AG08395 (cell line): ENCODE results near the gene MAP2K4.
"Not testable (repeated sequence)": the region's sequence is repeated elsewhere in the genome, so short reads cannot be mapped to it uniquely, and the experiment has no call there.

ENCODE experiments used
- DNase-seq: peaks from one replicate; pipeline ENCODE4 v3.0.0; 2012; ENCODE audit warnings: mixed read lengths, low spot score

MAP2K4 gene

GRCh38 chr17:12020642-12021622, at the start of gene MAP2K4:
MAP2K4 (plus strand) TSS chr17:12020877; CDS start chr17:12020887, 10 bp downstream.
- peak; percentile 98 for DNase-seq

- DNase-seq = not testable (repeated sequence)
Measured at GRCh38 chr17:11972741-11973140, 47.9 kb upstream of the MAP2K4 start.

- no peak for DNase-seq
Measured at GRCh38 chr17:11979795-11980194, 40.9 kb upstream of the MAP2K4 start.

- DNase-seq = no peak
Measured at GRCh38 chr17:11980813-11981212, 39.9 kb upstream of the MAP2K4 start.

GRCh38 chr17:11981862-11982261, 38.8 kb upstream of the MAP2K4 start:
- DNase-seq = no peak

GRCh38 chr17:11986179-11986941, 34.3 kb upstream of the MAP2K4 start:
- peak; percentile 10 for DNase-seq

GRCh38 chr17:11986942-11987329, 33.7 kb upstream of the MAP2K4 start:
- DNase-seq = peak; percentile 63

- DNase-seq = no peak
Measured at GRCh38 chr17:11990363-11990983, 30.2 kb upstream of the MAP2K4 start.

GRCh38 chr17:11991461-11991860, 29.2 kb upstream of the MAP2K4 start:
- no peak for DNase-seq

- DNase-seq = no peak
Measured at GRCh38 chr17:11996722-11997146, 23.9 kb upstream of the MAP2K4 start.

GRCh38 chr17:11997147-11997971, 23.3 kb upstream of the MAP2K4 start, which contains the start of gene ZNF18:
ZNF18 (minus strand) TSS chr17:11997475; CDS start chr17:11992829, 4,646 bp downstream.
- DNase-seq = peak; percentile 99

GRCh38 chr17:11997972-11998233, 22.8 kb upstream of the MAP2K4 start:
- no peak for DNase-seq

GRCh38 chr17:11999696-12000095, 21.0 kb upstream of the MAP2K4 start:
- no peak for DNase-seq

GRCh38 chr17:12007466-12007865, 13.2 kb upstream of the MAP2K4 start:
- no peak for DNase-seq

- DNase-seq = no peak
Measured at GRCh38 chr17:12021623-12022140, 1.0 kb downstream of the MAP2K4 start.

- no peak for DNase-seq
Measured at GRCh38 chr17:12022310-12022709, 1.6 kb downstream of the MAP2K4 start.

GRCh38 chr17:12024327-12024726, 3.6 kb downstream of the MAP2K4 start:
- DNase-seq = peak; percentile 19

- no peak for DNase-seq
Measured at GRCh38 chr17:12027658-12028057, 7.0 kb downstream of the MAP2K4 start.

GRCh38 chr17:12028611-12029010, 7.9 kb downstream of the MAP2K4 start:
- DNase-seq = no peak

GRCh38 chr17:12034538-12034937, 13.9 kb downstream of the MAP2K4 start:
- no peak for DNase-seq

GRCh38 chr17:12035673-12036072, 15.0 kb downstream of the MAP2K4 start:
- no peak for DNase-seq
